GM10847 (cell line): Measurements from ENCODE around the gene ACAN.

Experiments
- POLR2A ChIP-seq: IDR thresholded peaks from 2 replicates; pipeline ENCODE4 v1.6.1; 2011; ENCODE audit not compliant: insufficient read length; ENCODE audit errors: extremely low read depth

The ACAN gene

GRCh38 chr15:88803241-88803919 lies at the start of gene ACAN:
ACAN (plus strand) TSS chr15:88803436; CDS start chr15:88836207, 32,771 bp downstream.
- no peak for TF ChIP-seq POLR2A

GRCh38 chr15:88756521-88756920 lies 46.7 kb upstream of the ACAN start:
- no peak for TF ChIP-seq POLR2A

GRCh38 chr15:88756921-88757320 lies 46.3 kb upstream of the ACAN start:
- no peak for TF ChIP-seq POLR2A

GRCh38 chr15:88759872-88760271 lies 43.4 kb upstream of the ACAN start:
- TF ChIP-seq POLR2A: no peak

- no peak for TF ChIP-seq POLR2A
Measured at GRCh38 chr15:88764448-88764847, 38.8 kb upstream of the ACAN start.

GRCh38 chr15:88765212-88765611 lies 38.0 kb upstream of the ACAN start:
- no peak for TF ChIP-seq POLR2A

- TF ChIP-seq POLR2A: no peak
Measured at GRCh38 chr15:88769161-88769971, 33.9 kb upstream of the ACAN start.

- TF ChIP-seq POLR2A: no peak
Measured at GRCh38 chr15:88775776-88776175, 27.5 kb upstream of the ACAN start.

GRCh38 chr15:88776646-88777045 lies 26.6 kb upstream of the ACAN start:
- TF ChIP-seq POLR2A: no peak

GRCh38 chr15:88779944-88780343 lies 23.3 kb upstream of the ACAN start:
- no peak for TF ChIP-seq POLR2A

GRCh38 chr15:88782465-88782864 lies 20.8 kb upstream of the ACAN start:
- TF ChIP-seq POLR2A: no peak

GRCh38 chr15:88785217-88785616 lies 18.0 kb upstream of the ACAN start:
- TF ChIP-seq POLR2A: no peak

GRCh38 chr15:88788036-88788435 lies 15.2 kb upstream of the ACAN start:
- TF ChIP-seq POLR2A: no peak

GRCh38 chr15:88788816-88789215 lies 14.4 kb upstream of the ACAN start:
- no peak for TF ChIP-seq POLR2A

- no peak for TF ChIP-seq POLR2A
Measured at GRCh38 chr15:88790486-88790885, 12.8 kb upstream of the ACAN start.

GRCh38 chr15:88791637-88792036 lies 11.6 kb upstream of the ACAN start:
- no peak for TF ChIP-seq POLR2A
